Tibial artery (tissue), 4 donors: ENCODE results near the gene FAM240A.
"Not testable (repeated sequence)": the region's sequence is repeated elsewhere in the genome, so short reads cannot be mapped to it uniquely, and the experiment has no call there.

Source experiments
- DNase-seq, 2 donors: peaks; one replicate each; pipeline ENCODE4 v3.0.0-alpha.2; 2019
- H3K27ac ChIP-seq, 2 donors: fragments of 200-600 bp; sonication (generic) in 1 of 2; 1 replicate in 1 of 2; 2 replicates in 1 of 2; pipeline ENCODE4 v1.5.1; 2018 to 2019; ENCODE audit warnings: mild to moderate bottlenecking in 1 of 2
- H3K27me3 ChIP-seq, 2 donors: fragments of 200-600 bp; sonication (generic) in 1 of 2; one replicate each; pipeline versions ENCODE4 v1.5.1 to v1.6.0; 2016 to 2019
- H3K36me3 ChIP-seq, 3 donors: fragments of 200-600 bp; sonication (generic) in 2 of 3; one replicate each; pipeline ENCODE4 v1.5.1; 2016 to 2019; ENCODE audit warnings: mild to moderate bottlenecking in 2 of 3
- H3K4me1 ChIP-seq, 4 donors: fragments of 200-600 bp; sonication (generic) in 2 of 4; 1 replicate in 3 of 4; 2 replicates in 1 of 4; pipeline ENCODE4 v1.5.1; 2016 to 2019
- H3K4me3 ChIP-seq, 2 donors: fragments of 200-600 bp; sonication (generic) in 1 of 2; 1 replicate in 1 of 2; 2 replicates in 1 of 2; pipeline ENCODE4 v1.5.1; 2018 to 2019; ENCODE audit warnings: mild to moderate bottlenecking in 2 of 2
- H3K9me3 ChIP-seq, 3 donors: fragments of 200-600 bp; sonication (generic) in 1 of 3; one replicate each; pipeline ENCODE4 v1.5.1; 2016 to 2019
- CTCF ChIP-seq, 2 experiments: fragments of 200-600 bp in 1 of 2; fragments of 450-650 bp in 1 of 2; IDR thresholded peaks; one replicate each; pipeline ENCODE4 v1.5.1; 2017 to 2019; ENCODE audit warnings: antibody characterized with exemption in 2 of 2, mild to moderate bottlenecking in 1 of 2, moderate library complexity in 1 of 2
- intact Hi-C: fragments of 100-400 bp; cut with DNase I; formaldehyde crosslinking; loops from one replicate; pipeline ENCODE4 v1.15.0; 2023; ENCODE audit warnings: low total_unique reads

Gene FAM240A

DNA sequence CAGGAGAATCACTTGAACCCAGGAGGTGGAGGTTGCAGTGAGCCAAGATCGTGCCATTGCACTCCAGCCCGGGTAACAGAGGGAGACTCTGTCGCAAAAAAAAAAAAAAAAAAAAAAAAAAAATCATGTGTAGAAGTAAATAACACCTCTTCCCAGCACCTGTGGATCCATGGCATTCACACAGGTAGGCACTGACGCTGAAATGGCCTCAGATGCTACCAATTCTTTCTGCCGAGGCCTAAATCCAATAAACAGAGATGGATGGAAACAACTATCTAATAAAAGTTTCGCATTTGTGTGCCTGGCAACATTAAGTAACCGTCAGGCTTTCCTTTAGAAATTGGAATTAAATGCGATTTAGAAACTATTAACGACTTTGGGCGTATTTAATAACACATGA lies 35.9 kb upstream of the FAM240A start:
- Histone ChIP-seq H3K27ac (no peak overlapping the region), H3K9me3 (no peaks in the 10 kb centered on the region), H3K27me3 (peaks cover 0 to 42% of the 10 kb centered on the region in 2 donors), H3K4me3 (no peak overlapping the region), H3K36me3 (no peaks in the 10 kb centered on the region), H3K4me1 (no peaks in the 10 kb centered on the region)
- DNase-seq, result no peak
- no peak for TF ChIP-seq CTCF (IDR thresholded peaks at IDR 0.05)
- intact Hi-C loops, result no loop called here

DNA sequence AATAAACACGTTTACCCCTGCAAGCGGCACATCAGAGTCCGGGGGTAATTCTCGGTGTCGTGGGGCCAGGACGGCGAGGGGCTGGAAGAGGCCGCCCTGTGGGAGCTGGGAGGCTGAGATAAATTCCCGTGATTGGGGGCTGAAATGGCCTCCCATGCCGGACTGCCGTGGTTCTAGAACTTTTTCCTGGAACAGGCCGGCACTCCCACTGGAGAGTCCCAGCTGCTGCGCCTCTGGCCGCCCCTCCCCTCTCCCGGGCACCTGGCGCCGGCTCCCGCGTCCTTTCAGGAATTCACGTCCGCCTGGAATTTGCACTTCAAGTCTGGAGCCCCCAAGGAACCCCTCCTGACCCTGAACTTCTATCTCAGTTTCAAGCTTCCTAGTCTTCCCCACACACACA lies 35.4 kb upstream of the FAM240A start:
- peaks cover 0 to 42% of the 10 kb centered on the region in 2 donors for H3K27me3 ChIP-seq
- intact Hi-C loops, result no loop called here
- no peaks in the 10 kb centered on the region for H3K4me1 ChIP-seq
- DNase-seq, result no peak
- no peak overlapping the region for H3K27ac ChIP-seq
- TF ChIP-seq CTCF (IDR thresholded peaks at IDR 0.05), result no peak
- no peak overlapping the region for H3K4me3 ChIP-seq
- H3K9me3 ChIP-seq, result no peaks in the 10 kb centered on the region
- no peaks in the 10 kb centered on the region for H3K36me3 ChIP-seq

GRCh38 chr3:46577580-46578249 lies 34.6 kb upstream of the FAM240A start:
- intact Hi-C loops, H3K36me3 ChIP-seq, H3K4me3 ChIP-seq, DNase-seq, H3K27ac ChIP-seq, H3K4me1 ChIP-seq, H3K9me3 ChIP-seq: not testable (repeated sequence)
- peaks cover 0 to 42% of the 10 kb centered on the region in 2 donors for H3K27me3 ChIP-seq

- Histone ChIP-seq H3K27me3 (peaks cover 0 to 42% of the 10 kb centered on the region in 2 donors), H3K36me3 (no peaks in the 10 kb centered on the region), H3K27ac (no peak overlapping the region), H3K4me1 (no peaks in the 10 kb centered on the region), H3K9me3 (no peaks in the 10 kb centered on the region), H3K4me3 (no peak overlapping the region)
- TF ChIP-seq CTCF (IDR thresholded peaks at IDR 0.05), result no peak
- intact Hi-C loops, result no loop called here
- DNase-seq, result no peak
Observed at GRCh38 chr3:46578973-46579755, 33.2 kb upstream of the FAM240A start.

DNA sequence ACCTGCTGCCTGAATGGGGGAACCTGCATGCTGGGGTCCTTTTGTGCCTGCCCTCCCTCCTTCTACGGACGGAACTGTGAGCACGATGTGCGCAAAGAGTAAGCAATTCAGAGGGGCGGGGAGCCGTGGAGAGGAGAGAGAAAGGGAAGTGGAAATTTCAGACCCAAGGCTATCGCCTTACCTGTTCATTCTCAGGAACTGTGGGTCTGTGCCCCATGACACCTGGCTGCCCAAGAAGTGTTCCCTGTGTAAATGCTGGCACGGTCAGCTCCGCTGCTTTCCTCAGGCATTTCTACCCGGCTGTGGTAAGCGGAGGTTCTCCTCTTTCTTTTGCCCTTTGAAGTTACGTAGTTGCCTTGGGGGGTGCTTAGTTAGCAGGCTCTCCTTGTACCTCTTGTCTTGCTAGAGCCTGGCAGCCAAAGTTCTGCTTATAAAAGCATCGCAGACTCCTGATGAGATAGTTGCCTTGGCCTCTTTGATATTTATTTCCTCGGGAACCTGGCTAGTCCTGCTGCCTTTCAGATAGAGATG lies 32.5 kb upstream of the FAM240A start:
- no peak for DNase-seq
- Histone ChIP-seq H3K27ac (no peak overlapping the region), H3K9me3 (no peaks in the 10 kb centered on the region), H3K4me3 (no peak overlapping the region), H3K4me1 (no peaks in the 10 kb centered on the region), H3K27me3 (peaks cover 0 to 42% of the 10 kb centered on the region in 2 donors), H3K36me3 (no peaks in the 10 kb centered on the region)
- intact Hi-C loops, result no loop called here
- no peak for TF ChIP-seq CTCF (IDR thresholded peaks at IDR 0.05)

GRCh38 chr3:46580675-46581074 lies 31.6 kb upstream of the FAM240A start:
- Histone ChIP-seq H3K9me3 (no peaks in the 10 kb centered on the region), H3K4me1 (no peaks in the 10 kb centered on the region), H3K27ac (no peak overlapping the region), H3K27me3 (peaks cover 0 to 34% of the 10 kb centered on the region in 2 donors), H3K36me3 (no peaks in the 10 kb centered on the region), H3K4me3 (no peak overlapping the region)
- no peak for DNase-seq
- no peak for TF ChIP-seq CTCF (IDR thresholded peaks at IDR 0.05)
- intact Hi-C loops, result no loop called here
